ENCODE measurements around the gene SRRM3.
"Not testable (repeated sequence)": the region's sequence is repeated elsewhere in the genome, so short reads cannot be mapped to it uniquely, and the experiment has no call there.

Gene SRRM3

DNA sequence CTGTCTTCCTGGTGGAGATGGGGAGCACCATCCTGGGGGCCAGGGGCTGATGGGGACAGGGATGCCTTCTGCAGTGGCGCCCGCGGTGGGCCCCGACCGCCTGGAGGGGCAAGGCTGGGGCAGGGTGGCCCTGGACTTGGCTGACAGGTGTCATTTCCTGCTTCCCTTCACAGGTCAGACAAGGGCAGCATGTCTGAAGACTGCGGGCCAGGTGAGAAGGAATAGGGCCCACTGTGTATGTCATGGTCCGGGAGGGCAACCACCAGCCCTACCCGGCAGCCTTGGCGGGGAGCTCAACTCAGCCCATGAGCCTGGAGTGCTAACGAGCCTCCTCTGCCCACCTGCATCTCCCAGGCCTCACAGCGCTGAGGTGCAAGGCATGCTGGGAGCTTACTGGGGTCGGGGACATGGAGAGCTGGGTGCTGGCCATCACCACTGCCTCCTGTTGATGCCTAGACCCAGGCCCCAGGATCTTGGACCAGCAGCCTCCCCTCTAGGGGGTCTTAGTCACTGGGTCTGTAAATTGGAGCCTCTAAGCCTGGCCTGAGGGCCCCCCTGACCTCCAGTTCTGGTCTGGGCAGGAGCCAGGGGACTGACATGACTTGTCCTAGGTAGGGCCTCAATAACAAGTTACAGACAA, 28.0 kb upstream of the SRRM3 start:
- no peak overlapping the region for H3K4ac ChIP-seq (ENCODE audit: low read length)
- H2BK15ac ChIP-seq (ENCODE audit: low read length): no peak overlapping the region
- WGBS, 2 donors (ENCODE audit: extremely low coverage in 2 of 2, insufficient read length in 2 of 2, insufficient replicate concordance in 1 of 2): no CpG with 5 or more reads among the region's 12 CpGs
- no peak for DNase-seq (ENCODE audit: low spot score)
- H3K27me3 ChIP-seq (ENCODE audit: control insufficient read depth in 3 of 3, insufficient read depth in 3 of 3, low read depth in 1 of 3, low read length in 3 of 3): peaks cover 0 to 3% (median 0%) of the 10 kb centered on the region in 3 experiments
- H3K23ac ChIP-seq (ENCODE audit: low read depth, low read length, poor library complexity): no peak overlapping the region
- no peak overlapping the region for H3K14ac ChIP-seq (ENCODE audit: low read length)
- peaks cover 0 to 2% of the 10 kb centered on the region in 2 donors for H3K4me1 ChIP-seq (ENCODE audit: control insufficient read depth in 2 of 2, insufficient read depth in 1 of 2, low read depth in 1 of 2, low read length in 2 of 2)
- peaks cover 3% of the 10 kb centered on the region for H3K79me1 ChIP-seq (ENCODE audit: low read depth, low read length)
- H2BK120ac ChIP-seq (ENCODE audit: low read depth, low read length): no peak overlapping the region
- no peak overlapping the region for H4K91ac ChIP-seq (ENCODE audit: low read depth, low read length, poor library complexity)
- H3K18ac ChIP-seq (ENCODE audit: low read length): no peak overlapping the region
- H2AK5ac ChIP-seq (ENCODE audit: low read depth, low read length): no peak overlapping the region
- H3K4me2 ChIP-seq (ENCODE audit: insufficient read depth, low read length, poor library complexity, severe bottlenecking): no peak overlapping the region
- no peaks in the 10 kb centered on the region for H3K9me3 ChIP-seq (replicated peaks in 1 of 2; ENCODE audit: control insufficient read depth in 2 of 2, insufficient read depth in 1 of 2, low read depth in 1 of 2, low read length in 2 of 2)
- H2BK5ac ChIP-seq (ENCODE audit: low read length): no peak overlapping the region
- no peak overlapping the region for H2AFZ ChIP-seq (ENCODE audit: low read length)
- no peaks in the 10 kb centered on the region for H3K36me3 ChIP-seq (replicated peaks in 1 of 2; ENCODE audit: control insufficient read depth in 2 of 2, insufficient read depth in 2 of 2, low read length in 2 of 2)
- no peak overlapping the region for H4K8ac ChIP-seq (ENCODE audit: low read depth, low read length)
- no peak overlapping the region for H3K9ac ChIP-seq (ENCODE audit: low read depth, low read length, poor library complexity)
- H3K27ac ChIP-seq (replicated peaks; ENCODE audit: low read length): no peak overlapping the region
- H3K4me3 ChIP-seq (ENCODE audit: low read length in 2 of 2): no peak overlapping the region
- H2BK12ac ChIP-seq (ENCODE audit: low read length): peak overlapping the region; percentile 4

- H2BK5ac ChIP-seq (ENCODE audit: low read length); H3K14ac ChIP-seq (ENCODE audit: low read length); H3K79me1 ChIP-seq (ENCODE audit: low read depth, low read length); H2BK15ac ChIP-seq (ENCODE audit: low read length); H3K27ac ChIP-seq (replicated peaks; ENCODE audit: low read length); DNase-seq (ENCODE audit: low spot score); H3K27me3 ChIP-seq (ENCODE audit: control insufficient read depth in 3 of 3, insufficient read depth in 3 of 3, low read depth in 1 of 3, low read length in 3 of 3); H2BK120ac ChIP-seq (ENCODE audit: low read depth, low read length); H3K36me3 ChIP-seq (replicated peaks in 1 of 2; ENCODE audit: control insufficient read depth in 2 of 2, insufficient read depth in 2 of 2, low read length in 2 of 2); H3K4me3 ChIP-seq (ENCODE audit: low read length in 2 of 2); H4K8ac ChIP-seq (ENCODE audit: low read depth, low read length); H2AK5ac ChIP-seq (ENCODE audit: low read depth, low read length); H3K4me2 ChIP-seq (ENCODE audit: insufficient read depth, low read length, poor library complexity, severe bottlenecking); H3K23ac ChIP-seq (ENCODE audit: low read depth, low read length, poor library complexity); H2BK12ac ChIP-seq (ENCODE audit: low read length); H3K9me3 ChIP-seq (replicated peaks in 1 of 2; ENCODE audit: control insufficient read depth in 2 of 2, insufficient read depth in 1 of 2, low read depth in 1 of 2, low read length in 2 of 2); H3K4ac ChIP-seq (ENCODE audit: low read length); H3K9ac ChIP-seq (ENCODE audit: low read depth, low read length, poor library complexity); H2AFZ ChIP-seq (ENCODE audit: low read length); H4K91ac ChIP-seq (ENCODE audit: low read depth, low read length, poor library complexity); H3K4me1 ChIP-seq (ENCODE audit: control insufficient read depth in 2 of 2, insufficient read depth in 1 of 2, low read depth in 1 of 2, low read length in 2 of 2); H3K18ac ChIP-seq (ENCODE audit: low read length): not testable (repeated sequence)
- WGBS, 2 donors (ENCODE audit: extremely low coverage in 2 of 2, insufficient read length in 2 of 2, insufficient replicate concordance in 1 of 2): no CpG with 5 or more reads among the region's 11 CpGs
These were observed 24.7 kb upstream of the SRRM3 start for GRCh38 chr7:76176951-76177350.

GRCh38 chr7:76179686-76180085, 22.0 kb upstream of the SRRM3 start:
- Histone ChIP-seq H4K8ac (ENCODE audit: low read depth, low read length) (no peak overlapping the region), H4K91ac (ENCODE audit: low read depth, low read length, poor library complexity) (no peak overlapping the region), H3K27me3 (ENCODE audit: control insufficient read depth in 3 of 3, insufficient read depth in 3 of 3, low read depth in 1 of 3, low read length in 3 of 3) (no peaks in the 10 kb centered on the region), H3K4me1 (ENCODE audit: control insufficient read depth in 2 of 2, insufficient read depth in 1 of 2, low read depth in 1 of 2, low read length in 2 of 2) (peaks cover 0 to 2% of the 10 kb centered on the region in 2 donors), H3K4ac (ENCODE audit: low read length) (no peak overlapping the region), H2BK5ac (ENCODE audit: low read length) (no peak overlapping the region), H3K4me2 (ENCODE audit: insufficient read depth, low read length, poor library complexity, severe bottlenecking) (no peak overlapping the region), H3K14ac (ENCODE audit: low read length) (no peak overlapping the region), H2AK5ac (ENCODE audit: low read depth, low read length) (no peak overlapping the region), H3K23ac (ENCODE audit: low read depth, low read length, poor library complexity) (no peak overlapping the region), H3K36me3 (replicated peaks in 1 of 2; ENCODE audit: control insufficient read depth in 2 of 2, insufficient read depth in 2 of 2, low read length in 2 of 2) (no peaks in the 10 kb centered on the region), H2BK15ac (ENCODE audit: low read length) (no peak overlapping the region), H2BK120ac (ENCODE audit: low read depth, low read length) (no peak overlapping the region), H3K4me3 (ENCODE audit: low read length in 2 of 2) (no peak overlapping the region), H2AFZ (ENCODE audit: low read length) (no peak overlapping the region), H2BK12ac (ENCODE audit: low read length) (no peak overlapping the region), H3K18ac (ENCODE audit: low read length) (no peak overlapping the region), H3K27ac (replicated peaks; ENCODE audit: low read length) (no peak overlapping the region), H3K9me3 (replicated peaks in 1 of 2; ENCODE audit: control insufficient read depth in 2 of 2, insufficient read depth in 1 of 2, low read depth in 1 of 2, low read length in 2 of 2) (no peaks in the 10 kb centered on the region), H3K79me1 (ENCODE audit: low read depth, low read length) (peaks cover under 1% of the 10 kb centered on the region), H3K9ac (ENCODE audit: low read depth, low read length, poor library complexity) (no peak overlapping the region)
- no peak for DNase-seq (ENCODE audit: low spot score)
- no CpG with 5 or more reads among the region's 10 CpGs for WGBS, 2 donors (ENCODE audit: extremely low coverage in 2 of 2, insufficient read length in 2 of 2, insufficient replicate concordance in 1 of 2)

GRCh38 chr7:76182225-76182960, 19.3 kb upstream of the SRRM3 start:
- Histone ChIP-seq H2BK12ac (ENCODE audit: low read length) (no peak overlapping the region), H2AFZ (ENCODE audit: low read length) (no peak overlapping the region), H3K79me1 (ENCODE audit: low read depth, low read length) (no peaks in the 10 kb centered on the region), H3K4me3 (ENCODE audit: low read length in 2 of 2) (no peak overlapping the region), H4K91ac (ENCODE audit: low read depth, low read length, poor library complexity) (no peak overlapping the region), H3K18ac (ENCODE audit: low read length) (no peak overlapping the region), H3K9me3 (replicated peaks in 1 of 2; ENCODE audit: control insufficient read depth in 2 of 2, insufficient read depth in 1 of 2, low read depth in 1 of 2, low read length in 2 of 2) (no peaks in the 10 kb centered on the region), H3K4me2 (ENCODE audit: insufficient read depth, low read length, poor library complexity, severe bottlenecking) (no peak overlapping the region), H3K27me3 (ENCODE audit: control insufficient read depth in 3 of 3, insufficient read depth in 3 of 3, low read depth in 1 of 3, low read length in 3 of 3) (no peaks in the 10 kb centered on the region), H3K9ac (ENCODE audit: low read depth, low read length, poor library complexity) (no peak overlapping the region), H3K23ac (ENCODE audit: low read depth, low read length, poor library complexity) (no peak overlapping the region), H3K36me3 (replicated peaks in 1 of 2; ENCODE audit: control insufficient read depth in 2 of 2, insufficient read depth in 2 of 2, low read length in 2 of 2) (no peaks in the 10 kb centered on the region), H3K4ac (ENCODE audit: low read length) (no peak overlapping the region), H3K4me1 (ENCODE audit: control insufficient read depth in 2 of 2, insufficient read depth in 1 of 2, low read depth in 1 of 2, low read length in 2 of 2) (peaks cover 8 to 11% of the 10 kb centered on the region in 2 donors), H2BK15ac (ENCODE audit: low read length) (no peak overlapping the region), H2BK120ac (ENCODE audit: low read depth, low read length) (no peak overlapping the region), H4K8ac (ENCODE audit: low read depth, low read length) (no peak overlapping the region), H3K27ac (replicated peaks; ENCODE audit: low read length) (no peak overlapping the region), H2AK5ac (ENCODE audit: low read depth, low read length) (no peak overlapping the region), H2BK5ac (ENCODE audit: low read length) (no peak overlapping the region), H3K14ac (ENCODE audit: low read length) (no peak overlapping the region)
- no peak for DNase-seq (ENCODE audit: low spot score)
- no CpG with 5 or more reads among the region's 7 CpGs for WGBS, 2 donors (ENCODE audit: extremely low coverage in 2 of 2, insufficient read length in 2 of 2, insufficient replicate concordance in 1 of 2)
